GM12875 (cell line): ENCODE data around the gene MTRR.

ENCODE experiments used
- H3K4me3 ChIP-seq: one replicate; pipeline ENCODE4 v1.5.1; 2011; ENCODE audit warnings: low read depth, low read length, control low read depth
- TF ChIP-seq, protein P1 (sequence below): IDR thresholded peaks from 2 replicates; pipeline ENCODE4 v1.5.1; 2011; ENCODE audit warnings: low read depth, mild to moderate bottlenecking, control low read depth, inconsistent platforms, low read length, moderate library complexity, borderline replicate concordance; ENCODE audit not compliant: insufficient read depth

MTRR gene

DNA sequence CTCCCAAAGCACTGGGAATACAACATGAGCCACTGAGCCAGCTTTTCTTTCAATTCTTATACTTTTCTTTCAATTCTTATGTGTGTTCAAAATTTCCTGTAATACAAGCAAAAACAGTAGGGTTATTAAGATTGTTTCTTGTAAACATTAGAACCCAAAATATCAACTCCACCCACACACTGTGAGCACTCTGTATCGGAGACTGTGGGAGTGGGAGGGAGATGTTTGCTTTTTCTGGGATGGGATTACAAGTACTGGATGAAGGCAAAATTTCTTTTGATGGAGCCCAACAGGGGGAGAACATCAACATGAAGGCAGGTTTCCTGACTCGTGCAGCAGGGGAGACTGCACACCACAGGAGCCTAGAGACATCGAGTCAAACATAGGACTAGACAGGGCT lies 13.3 kb upstream of the MTRR start:
- TF ChIP-seq, protein P1, sequence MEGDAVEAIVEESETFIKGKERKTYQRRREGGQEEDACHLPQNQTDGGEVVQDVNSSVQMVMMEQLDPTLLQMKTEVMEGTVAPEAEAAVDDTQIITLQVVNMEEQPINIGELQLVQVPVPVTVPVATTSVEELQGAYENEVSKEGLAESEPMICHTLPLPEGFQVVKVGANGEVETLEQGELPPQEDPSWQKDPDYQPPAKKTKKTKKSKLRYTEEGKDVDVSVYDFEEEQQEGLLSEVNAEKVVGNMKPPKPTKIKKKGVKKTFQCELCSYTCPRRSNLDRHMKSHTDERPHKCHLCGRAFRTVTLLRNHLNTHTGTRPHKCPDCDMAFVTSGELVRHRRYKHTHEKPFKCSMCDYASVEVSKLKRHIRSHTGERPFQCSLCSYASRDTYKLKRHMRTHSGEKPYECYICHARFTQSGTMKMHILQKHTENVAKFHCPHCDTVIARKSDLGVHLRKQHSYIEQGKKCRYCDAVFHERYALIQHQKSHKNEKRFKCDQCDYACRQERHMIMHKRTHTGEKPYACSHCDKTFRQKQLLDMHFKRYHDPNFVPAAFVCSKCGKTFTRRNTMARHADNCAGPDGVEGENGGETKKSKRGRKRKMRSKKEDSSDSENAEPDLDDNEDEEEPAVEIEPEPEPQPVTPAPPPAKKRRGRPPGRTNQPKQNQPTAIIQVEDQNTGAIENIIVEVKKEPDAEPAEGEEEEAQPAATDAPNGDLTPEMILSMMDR: no peak
- no peak overlapping the region for H3K4me3 ChIP-seq

DNA sequence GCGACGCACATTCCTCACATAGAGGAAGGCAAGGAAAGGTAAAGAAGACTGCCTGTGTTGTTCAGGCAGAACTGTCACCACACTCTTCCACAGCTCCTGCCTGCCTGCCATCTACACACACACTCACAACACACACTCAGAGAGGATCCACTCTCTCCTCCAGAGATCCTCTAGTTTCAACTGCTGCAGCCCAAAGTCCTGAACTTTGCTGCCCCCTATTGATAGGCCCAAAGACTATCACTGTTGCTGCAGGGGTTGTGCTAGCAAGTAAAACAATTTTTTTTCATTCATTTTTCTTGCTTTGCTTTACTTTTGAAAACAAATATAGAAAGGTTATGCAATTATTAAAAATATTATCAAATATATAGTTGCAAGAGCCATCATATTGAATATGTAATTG lies 12.1 kb upstream of the MTRR start:
- no peak overlapping the region for H3K4me3 ChIP-seq
- TF ChIP-seq, protein P1: peak; percentile 56; the same call in 1 of the 2 replicates

DNA sequence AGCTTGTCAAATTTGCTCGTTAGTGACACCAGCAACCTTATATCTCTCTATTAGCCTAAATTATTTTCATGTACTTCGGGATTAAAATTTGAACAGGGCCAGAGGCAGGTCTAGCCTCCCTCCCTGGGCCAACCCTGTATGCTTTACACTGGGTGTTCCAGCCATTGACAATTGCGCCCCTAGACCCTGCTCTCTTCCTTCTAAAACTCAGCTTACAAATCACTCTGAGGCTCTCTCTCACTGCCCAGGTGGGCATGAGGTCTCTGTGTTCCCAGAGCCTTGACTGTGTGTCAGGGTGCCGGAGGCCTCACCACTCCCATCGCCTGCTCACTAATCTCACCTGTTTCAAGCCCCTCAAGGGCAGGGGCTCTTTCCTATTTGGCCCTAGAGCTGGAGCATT lies 11.6 kb upstream of the MTRR start:
- TF ChIP-seq, protein P1: no peak
- H3K4me3 ChIP-seq: no peak overlapping the region

DNA sequence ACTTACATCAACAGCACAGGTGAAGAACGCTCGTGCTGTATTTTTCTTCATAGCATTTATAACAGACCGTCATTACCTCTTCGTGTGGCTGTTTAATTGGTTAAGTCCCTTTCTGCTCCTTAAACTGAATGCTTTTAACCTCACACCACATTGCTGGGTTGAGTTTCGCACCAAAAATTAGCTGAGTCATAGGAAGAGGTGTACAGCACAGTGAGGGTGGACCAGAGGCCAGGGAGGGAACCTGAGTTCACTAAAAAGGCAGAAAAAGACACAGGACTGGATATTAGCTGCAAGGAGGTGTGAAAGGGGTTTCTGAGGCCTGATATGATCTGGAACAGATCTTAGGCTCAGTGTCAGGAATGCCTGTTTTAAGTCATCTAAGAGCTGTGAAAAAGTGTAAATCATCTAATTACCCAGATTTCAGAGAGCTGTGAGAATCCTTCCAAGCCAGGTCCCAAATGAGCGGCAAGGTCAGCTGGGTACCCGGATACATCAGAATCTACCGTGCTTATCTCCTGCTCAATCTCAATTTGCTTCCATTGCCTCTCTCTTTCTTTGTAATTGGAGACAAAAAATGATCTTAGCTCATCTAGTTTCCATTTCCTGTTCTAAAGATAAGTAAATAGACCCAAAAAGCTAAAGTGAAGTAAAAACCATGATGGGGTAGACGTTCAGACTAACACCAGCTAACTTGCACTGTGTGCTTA lies 10.9 kb upstream of the MTRR start:
- TF ChIP-seq, protein P1: no peak
- H3K4me3 ChIP-seq: no peak overlapping the region

GRCh38 chr5:7866196-7866595 lies 2.8 kb upstream of the MTRR start:
- H3K4me3 ChIP-seq: no peak overlapping the region
- TF ChIP-seq, protein P1: no peak

GRCh38 chr5:7867260-7867659 lies 1.7 kb upstream of the MTRR start:
- no peak overlapping the region for H3K4me3 ChIP-seq
- TF ChIP-seq, protein P1: no peak

- H3K4me3 ChIP-seq: peak overlapping the region; percentile 92
- TF ChIP-seq, protein P1: no peak
These were observed 548 bp upstream of the MTRR start for GRCh38 chr5:7868427-7868772.
